HEK293 (cell line): ENCODE data around the gene CSF3R.

Source experiments
- CTCF ChIP-seq: fragments of 450-650 bp; formaldehyde crosslinking; IDR thresholded peaks from 2 replicates; pipeline ENCODE4 v1.5.1; 2016; ENCODE audit warnings: missing biosample characterization, missing genetic modification characterization
- ZNF16 ChIP-seq: fragments of 450-650 bp; formaldehyde crosslinking; IDR thresholded peaks from 2 replicates; pipeline ENCODE4 v1.5.1; 2016; ENCODE audit warnings: low read depth, missing biosample characterization, missing genetic modification characterization
- ZNF639 ChIP-seq: fragments of 450-650 bp; formaldehyde crosslinking; IDR thresholded peaks from 2 replicates; pipeline ENCODE4 v1.5.1; 2016; ENCODE audit warnings: missing biosample characterization, missing genetic modification characterization
- ZNF843 ChIP-seq: fragments of 450-650 bp; formaldehyde crosslinking; IDR thresholded peaks from 2 replicates; pipeline ENCODE4 v1.5.1; 2016; ENCODE audit warnings: missing biosample characterization, missing genetic modification characterization

GRCh38 chr1:36455386-36455785 lies 27.3 kb downstream of the CSF3R start:
- TF ChIP-seq ZNF639 (tag by site-specific recombination) (no peak), CTCF (tag by site-specific recombination) (no peak), ZNF843 (no peak), ZNF16 (tag by site-specific recombination) (no peak)
